HG03066 (cell line): Measurements from ENCODE around the gene ZSCAN5B.
"Not testable (repeated sequence)": the region's sequence is repeated elsewhere in the genome, so short reads cannot be mapped to it uniquely, and the experiment has no call there.

Experiments
- ATAC-seq: cut with Tn5 transposase; IDR thresholded peaks from one replicate; pipeline ENCODE4 v1.9.1; 2021; ENCODE audit warnings: low read depth; ENCODE audit not compliant: unreplicated experiment

The ZSCAN5B gene, protein sequence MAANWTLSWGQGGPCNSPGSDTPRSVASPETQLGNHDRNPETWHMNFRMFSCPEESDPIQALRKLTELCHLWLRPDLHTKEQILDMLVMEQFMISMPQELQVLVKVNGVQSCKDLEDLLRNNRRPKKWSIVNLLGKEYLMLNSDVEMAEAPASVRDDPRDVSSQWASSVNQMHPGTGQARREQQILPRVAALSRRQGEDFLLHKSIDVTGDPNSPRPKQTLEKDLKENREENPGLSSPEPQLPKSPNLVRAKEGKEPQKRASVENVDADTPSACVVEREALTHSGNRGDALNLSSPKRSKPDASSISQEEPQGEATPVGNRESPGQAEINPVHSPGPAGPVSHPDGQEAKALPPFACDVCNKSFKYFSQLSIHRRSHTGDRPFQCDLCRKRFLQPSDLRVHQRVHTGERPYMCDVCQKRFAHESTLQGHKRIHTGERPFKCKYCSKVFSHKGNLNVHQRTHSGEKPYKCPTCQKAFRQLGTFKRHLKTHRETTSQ

DNA sequence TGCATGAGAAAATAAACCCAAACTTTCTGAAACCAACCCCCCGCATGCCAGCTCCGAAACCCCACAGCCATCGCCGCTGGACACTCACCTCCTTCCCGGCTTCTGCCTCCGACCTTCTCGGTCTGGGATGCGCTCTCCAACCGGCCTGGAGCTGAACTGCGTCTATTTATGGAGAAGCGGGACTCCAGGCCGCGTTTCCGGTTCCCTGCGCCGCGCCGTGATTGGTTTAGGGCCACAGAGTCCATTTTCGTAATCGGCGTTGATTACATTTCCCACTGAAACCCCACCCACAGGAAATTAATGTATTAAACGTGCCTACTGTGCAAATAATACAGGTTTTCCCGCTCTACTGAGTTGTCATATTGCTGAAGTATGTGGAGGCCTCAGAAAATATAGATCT lies at the start of gene ZSCAN5B:
TSS of gene ZSCAN5B (minus strand) at position 138 of the 400 bp plus-strand sequence. CDS start 4,731 bp downstream, outside the sequence.
- not testable (repeated sequence) for ATAC-seq

DNA sequence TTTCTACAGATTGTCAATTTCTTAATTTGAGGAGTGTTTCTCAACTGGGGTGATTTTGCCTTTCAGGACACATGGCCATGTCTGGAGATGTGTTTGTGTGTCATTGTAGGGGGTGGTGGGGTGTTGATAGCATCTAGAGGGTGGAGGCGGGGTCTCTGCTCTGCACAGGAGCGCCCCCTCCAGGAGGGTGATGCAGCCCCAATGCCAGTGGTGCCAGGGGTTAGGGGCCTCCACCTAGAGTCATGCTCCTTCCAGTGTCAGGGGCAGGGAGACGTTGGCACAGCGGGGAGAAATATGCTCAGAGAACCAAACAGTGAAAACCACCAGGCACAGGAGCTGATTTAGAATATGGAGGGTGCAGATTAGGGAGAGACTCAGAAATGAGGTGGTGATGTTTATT lies 48.2 kb upstream of the ZSCAN5B start:
- ATAC-seq: not testable (repeated sequence)

DNA sequence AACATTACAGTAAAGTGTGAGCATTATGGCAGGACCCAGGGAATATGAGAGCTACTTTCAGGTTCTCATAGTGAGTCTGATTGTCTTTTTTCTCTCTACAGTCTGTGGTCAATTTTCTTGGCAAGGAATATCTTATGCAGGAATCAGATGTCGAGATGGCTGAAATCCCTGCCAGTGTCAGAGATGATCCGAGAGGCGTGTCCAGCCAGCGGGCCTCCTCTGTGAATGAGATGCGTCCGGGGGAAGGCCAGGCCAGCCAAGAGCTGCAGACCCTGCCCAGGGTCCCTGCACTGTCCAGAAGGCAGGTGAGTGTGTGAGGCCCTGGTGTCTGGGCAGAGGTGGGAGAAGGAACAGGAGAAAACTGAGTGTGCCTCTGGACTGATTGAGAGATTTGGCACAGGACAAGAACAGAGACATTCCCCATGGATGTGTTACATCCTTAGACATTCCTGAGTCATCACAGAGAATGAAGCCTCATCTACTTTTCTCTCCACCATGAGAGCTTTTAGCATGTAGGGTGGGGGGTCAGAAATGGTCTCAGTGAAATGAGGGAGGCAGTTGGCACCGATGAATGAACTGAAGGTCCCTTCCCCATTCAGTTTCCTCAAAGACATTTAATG lies 47.6 kb upstream of the ZSCAN5B start:
- ATAC-seq: no peak

DNA sequence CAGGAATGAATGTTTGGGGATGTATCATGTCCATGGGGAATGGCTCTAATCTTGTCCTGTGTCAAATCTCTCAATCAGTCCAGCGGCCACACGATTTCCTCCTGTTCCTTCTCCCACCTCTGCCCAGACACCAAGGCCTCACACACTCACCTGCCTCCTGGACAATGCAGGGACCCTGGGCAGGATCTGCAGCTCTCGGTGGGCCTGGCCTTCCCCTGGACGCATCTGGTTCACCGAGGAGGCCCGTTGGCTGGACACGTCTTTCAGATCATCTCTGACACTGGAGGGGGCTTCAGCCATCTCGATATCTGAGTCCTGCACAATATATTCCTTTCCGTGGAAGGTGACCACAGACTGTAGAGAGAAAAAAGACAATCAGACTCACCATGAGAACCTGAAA lies 25.9 kb upstream of the ZSCAN5B start:
- ATAC-seq: no peak

DNA sequence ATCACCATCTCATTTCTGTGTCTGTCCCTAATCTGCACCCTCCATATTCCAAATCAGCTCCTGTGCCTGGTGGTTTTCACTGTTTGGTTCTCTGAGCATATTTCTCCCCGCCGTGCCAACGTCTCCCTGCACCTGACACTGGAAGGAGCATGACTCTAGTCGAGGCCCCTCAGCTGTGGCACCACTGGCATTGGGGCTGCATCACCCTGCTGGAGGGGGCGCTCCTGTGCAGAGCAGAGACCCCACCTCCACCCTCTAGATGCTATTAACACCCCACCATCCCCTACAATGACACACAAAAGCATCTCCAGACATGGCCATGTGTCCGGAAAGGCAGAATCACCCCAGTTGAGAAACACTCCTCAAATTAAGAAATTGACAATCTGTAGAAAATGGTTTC lies 25.3 kb upstream of the ZSCAN5B start:
- no peak for ATAC-seq

DNA sequence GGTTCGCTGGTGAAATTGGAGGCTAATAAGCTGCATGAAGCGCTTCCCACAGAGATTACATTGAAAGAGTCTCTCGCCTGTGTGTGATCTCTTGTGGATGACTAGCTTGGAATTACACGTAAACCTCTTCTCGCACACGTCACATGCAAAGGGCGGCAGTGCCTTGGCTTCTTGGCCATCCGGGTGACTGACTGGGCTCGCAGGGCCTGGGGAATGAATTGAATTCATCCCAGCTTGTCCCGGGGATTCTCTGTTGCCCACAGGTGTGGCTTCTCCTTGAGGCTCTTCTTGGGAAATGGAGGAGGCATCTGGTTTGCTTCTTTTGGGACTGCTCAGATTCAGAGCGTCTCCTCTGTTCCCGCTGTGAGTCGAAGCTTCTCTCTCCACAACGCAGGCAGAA lies 24.3 kb upstream of the ZSCAN5B start:
- ATAC-seq: no peak

DNA sequence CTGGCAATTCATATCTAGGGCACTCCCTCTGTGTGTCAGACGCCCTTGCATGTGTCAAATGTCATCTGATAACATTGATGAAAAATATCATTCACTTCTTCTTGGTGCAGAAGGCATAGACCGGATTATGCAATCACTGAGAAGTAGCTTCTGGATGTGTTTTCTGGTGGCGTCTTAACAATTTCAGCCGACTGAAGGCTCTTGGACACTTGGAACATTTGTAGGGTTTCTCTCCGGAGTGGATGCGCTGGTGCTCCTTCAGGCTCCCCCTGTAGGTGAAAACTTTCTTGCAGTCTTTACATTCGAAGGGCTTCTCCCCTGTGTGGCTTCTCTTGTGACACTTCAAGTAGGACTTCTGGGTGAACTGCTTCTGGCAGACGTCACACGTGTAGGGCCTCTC lies 23.9 kb upstream of the ZSCAN5B start:
- ATAC-seq: not testable (repeated sequence)

DNA sequence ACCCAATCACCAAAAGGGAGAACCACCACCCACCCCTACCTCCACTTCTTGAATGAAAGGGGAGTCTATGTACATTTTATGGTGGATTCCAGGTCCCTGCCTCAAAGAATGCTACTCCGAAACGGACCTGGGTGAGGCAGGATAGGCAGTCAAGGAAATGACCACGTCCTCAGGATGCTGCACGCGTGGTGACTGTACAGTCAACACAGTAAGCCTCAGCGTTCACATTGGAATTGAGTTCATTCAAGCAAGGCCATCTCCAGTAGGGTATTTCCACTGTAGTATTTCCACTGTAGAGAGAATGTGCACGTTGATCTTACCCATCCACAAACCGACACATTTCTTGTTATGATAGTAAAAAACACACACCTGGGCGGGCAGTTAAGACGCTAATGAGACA lies 21.4 kb upstream of the ZSCAN5B start:
- ATAC-seq: no peak

DNA sequence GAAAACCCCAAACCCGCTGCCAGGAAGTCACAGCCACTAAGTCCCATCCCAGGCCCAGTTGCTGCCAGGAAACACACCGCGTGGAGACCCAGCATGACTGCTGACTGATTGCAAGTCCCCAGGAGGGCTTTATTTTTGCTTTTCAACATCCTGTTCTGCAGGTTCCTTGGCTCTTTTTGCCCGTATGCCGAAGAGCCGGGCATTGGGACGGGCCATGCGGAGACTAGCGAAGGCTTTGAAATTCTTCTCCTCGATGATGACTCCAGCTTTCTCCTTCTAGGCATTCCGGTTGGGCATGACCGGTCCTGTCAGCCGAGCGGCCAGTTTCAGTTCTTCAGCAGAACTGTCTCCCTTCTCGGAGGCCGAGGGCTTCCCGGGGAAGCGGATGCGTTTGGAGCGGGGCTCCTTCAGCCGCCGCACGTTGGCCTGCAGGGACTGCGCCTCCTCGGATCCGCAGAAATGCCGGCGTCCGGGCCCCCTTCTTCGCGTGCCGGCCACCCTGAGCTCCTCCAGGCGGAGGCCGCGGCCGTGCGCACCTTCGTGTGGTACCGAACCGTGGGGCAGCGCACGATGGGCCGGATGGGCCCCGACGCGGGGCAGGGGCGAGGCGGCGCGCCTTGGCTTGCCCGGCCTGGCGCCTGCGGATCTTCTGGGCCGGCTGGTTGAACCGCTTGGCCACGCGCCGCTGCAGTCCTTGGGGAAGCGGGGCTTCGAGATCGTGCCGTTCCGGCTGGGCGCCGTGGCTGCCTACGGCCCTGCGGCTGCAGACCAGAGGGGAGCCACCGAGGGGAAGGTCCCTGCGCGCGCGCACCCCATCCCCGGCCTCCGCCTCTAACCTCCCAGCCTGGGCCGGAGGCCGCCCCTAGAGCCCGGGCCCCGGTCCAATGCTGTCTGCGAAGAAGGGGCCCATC lies 19.7 kb upstream of the ZSCAN5B start:
- ATAC-seq: no peak

DNA sequence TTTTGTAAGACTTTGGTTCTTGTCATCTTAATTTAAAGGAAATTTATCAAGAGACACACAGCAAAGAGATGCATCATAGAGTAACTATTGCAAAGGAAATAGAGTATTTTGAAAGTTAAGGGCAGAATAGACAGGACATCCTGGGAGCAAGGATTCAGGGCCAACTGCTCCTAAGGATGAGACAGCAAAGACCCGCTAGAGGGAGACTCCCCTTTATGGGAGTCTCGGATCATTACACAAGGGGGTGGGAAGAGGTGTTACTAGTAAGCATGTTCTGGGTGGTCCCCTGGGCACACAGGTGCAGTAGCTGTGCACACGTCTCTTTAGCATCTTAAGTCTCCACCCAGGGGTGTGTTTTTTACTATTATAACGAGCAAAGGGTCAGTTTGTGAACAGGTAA lies 14.1 kb upstream of the ZSCAN5B start:
- no peak for ATAC-seq

DNA sequence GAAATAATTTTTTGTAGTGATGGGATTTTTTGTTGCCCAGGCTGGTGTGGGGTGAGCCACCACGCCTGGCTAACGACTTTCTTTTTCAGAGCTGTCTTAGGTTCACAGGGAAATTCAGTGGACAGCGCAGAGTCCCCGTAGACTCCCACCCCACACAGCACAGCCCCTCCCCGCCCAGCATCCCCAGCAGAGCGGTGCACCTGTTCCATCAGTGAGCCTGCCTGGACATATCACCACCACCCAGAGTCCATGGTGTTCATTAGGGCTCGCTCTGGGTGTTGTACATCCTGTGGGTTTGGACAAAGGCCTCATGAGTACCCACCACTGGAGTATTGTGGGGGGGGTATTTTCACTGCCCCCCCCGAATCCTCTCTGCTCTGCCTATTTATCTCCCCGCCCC lies 12.5 kb upstream of the ZSCAN5B start:
- ATAC-seq: not testable (repeated sequence)

DNA sequence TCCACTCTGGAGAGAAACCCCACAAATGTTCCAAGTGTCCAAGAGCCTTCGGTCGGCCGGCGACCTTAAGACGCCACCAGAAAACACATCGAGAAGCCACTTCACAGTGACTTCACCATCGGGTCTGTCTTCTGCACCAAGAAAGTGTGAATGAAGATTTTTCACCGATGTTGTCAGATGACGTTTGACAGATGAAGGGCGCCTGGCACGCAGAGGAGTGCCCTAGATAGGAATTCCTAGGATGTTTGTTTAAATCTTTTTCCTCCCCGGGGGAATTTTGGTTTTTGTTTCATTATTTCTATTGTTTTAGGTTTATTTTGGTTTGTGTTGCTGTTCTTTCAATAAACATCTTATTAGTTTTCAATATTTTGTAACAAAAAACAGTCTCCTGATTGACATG lies 11.5 kb upstream of the ZSCAN5B start:
- ATAC-seq: no peak

DNA sequence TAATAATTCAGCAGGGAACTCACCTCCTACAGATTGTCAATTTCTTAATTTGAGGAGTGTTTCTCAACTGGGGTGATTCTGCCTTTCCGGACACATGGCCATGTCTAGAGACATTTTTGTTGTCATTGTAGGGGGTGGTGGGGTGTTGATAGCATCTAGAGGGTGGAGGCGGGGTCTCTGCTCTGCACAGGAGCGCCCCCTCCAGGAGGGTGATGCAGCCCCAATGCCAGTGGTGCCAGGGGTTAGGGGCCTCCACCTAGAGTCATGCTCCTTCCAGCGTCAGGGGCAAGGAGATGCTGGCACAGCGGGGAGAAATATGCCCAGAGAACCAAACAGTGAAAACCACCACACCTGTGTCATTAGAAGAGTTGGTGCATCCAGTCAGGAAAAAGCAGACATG lies 10.0 kb upstream of the ZSCAN5B start:
- not testable (repeated sequence) for ATAC-seq

DNA sequence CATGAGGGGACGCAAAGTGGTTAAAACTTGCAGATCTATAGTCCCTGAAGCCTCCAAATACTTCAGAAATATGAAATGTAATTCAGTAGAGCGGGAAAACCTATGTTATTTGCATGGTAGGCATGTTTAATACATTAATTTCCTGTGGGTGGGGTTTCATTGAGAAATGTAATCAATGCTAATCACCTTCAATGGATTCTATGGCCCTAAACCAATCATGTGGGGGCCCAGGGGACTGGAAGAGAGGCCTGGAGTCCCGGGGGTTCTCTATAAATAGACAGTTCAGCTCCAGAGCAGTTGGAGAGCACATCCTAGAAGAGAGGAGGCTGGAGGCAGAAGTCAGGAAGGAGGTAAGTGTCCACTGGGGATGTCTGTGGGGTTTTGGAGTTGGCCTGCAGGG lies 4.4 kb upstream of the ZSCAN5B start, which contains the start of gene ZSCAN5C:
TSS of gene ZSCAN5C (plus strand) at position 301 of the 400 bp plus-strand sequence. CDS start 3,641 bp downstream, outside the sequence.
- ATAC-seq: no peak

DNA sequence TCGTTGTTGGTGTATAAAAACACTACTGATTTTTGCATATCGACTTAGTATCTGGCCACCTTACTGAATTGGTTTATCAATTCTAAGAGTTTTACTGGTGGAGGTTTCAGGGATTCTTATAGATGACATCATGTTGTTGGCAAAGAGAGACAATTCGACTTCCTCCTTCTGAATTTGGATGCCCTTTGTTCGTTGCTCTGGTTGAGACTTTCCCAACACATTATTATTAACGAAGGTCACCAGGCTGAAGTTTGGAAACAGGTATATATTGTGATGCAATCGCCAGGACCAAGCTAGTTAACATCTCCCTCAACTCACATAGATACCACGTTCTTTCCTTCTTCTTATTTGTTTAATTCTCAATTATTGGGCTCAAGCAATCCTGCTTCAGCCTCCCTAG lies 2.1 kb upstream of the ZSCAN5B start:
- ATAC-seq: no peak

DNA sequence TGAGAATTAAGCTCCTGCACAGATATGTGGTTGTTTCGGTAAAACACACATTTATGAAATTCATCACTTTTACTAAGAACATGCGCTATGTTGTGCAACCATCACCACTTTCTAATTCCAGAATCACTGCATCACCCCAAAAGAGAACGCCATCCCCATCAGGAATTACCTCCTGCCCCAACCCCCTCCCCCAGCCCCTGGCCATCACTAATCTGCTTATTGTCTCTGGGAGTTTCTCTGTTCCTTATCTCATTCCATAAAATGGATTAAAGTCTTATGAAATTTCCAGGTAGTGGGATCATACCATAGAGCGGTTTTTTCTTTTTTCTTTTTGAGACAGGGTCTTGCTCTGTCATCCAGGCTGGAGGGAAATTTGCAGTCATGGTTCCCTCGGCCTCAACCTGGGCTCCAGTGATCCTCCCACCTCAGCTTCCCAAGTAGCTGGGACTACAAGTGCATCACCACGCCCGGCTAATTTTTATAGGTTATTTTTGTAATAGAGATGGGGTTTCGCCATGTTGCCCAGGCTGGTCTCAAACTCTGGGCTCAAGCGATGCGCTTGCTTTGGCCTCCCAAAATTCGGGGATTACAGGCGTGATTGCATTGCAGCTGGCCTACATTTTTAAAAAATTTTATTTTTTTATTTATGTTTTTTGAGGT lies 3.5 kb downstream of the ZSCAN5B start:
- no peak for ATAC-seq

DNA sequence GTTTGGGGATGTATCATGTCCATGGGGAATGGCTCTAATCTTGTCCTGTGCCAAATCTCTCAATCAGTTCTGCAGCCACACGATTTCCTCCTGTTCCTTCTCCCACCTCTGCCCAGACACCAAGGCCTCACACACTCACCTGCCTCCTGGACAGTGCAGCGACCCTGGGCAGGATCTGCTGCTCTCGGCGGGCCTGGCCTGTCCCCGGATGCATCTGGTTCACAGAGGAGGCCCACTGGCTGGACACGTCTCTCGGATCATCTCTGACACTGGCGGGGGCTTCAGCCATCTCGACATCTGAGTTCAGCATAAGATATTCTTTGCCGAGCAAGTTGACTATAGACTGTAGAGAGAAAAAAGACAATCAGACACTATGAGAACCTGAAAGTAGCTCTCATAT lies 5.9 kb downstream of the ZSCAN5B start:
- ATAC-seq: no peak

DNA sequence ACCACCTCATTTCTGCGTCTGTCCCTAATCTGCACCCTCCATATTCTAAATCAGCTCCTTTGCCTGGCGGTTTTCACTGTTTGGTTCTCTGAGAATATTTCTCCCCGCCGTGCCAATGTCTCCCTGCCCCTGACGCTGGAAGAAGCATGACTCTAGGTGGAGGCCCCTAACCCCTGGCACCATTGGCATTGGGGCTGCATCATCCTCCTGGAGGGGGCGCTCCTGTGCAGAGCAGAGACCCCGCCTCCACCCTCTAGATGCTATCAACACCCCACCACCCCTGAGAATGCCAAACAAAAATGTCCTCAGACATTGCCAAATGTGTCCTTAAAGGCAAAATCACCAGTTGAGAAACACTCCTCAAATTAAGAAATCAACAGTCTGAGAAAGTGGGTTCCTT lies 6.5 kb downstream of the ZSCAN5B start:
- ATAC-seq: no peak

DNA sequence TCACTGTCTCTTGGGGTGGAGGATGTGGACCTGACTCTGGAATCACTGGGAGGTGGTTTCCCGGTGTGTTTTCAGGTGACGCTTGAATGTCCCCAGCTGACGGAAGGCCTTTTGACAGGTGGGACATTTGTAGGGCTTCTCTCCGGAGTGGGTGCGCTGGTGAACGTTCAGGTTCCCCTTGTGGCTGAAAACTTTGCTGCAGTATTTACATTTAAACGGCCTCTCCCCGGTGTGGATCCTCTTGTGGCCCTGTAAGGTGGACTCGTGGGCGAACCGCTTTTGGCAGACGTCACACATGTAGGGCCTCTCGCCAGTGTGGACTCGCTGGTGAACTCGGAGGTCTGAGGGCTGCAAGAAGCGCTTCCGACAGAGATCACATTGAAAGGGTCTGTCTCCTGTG lies 7.8 kb downstream of the ZSCAN5B start:
- no peak for ATAC-seq

DNA sequence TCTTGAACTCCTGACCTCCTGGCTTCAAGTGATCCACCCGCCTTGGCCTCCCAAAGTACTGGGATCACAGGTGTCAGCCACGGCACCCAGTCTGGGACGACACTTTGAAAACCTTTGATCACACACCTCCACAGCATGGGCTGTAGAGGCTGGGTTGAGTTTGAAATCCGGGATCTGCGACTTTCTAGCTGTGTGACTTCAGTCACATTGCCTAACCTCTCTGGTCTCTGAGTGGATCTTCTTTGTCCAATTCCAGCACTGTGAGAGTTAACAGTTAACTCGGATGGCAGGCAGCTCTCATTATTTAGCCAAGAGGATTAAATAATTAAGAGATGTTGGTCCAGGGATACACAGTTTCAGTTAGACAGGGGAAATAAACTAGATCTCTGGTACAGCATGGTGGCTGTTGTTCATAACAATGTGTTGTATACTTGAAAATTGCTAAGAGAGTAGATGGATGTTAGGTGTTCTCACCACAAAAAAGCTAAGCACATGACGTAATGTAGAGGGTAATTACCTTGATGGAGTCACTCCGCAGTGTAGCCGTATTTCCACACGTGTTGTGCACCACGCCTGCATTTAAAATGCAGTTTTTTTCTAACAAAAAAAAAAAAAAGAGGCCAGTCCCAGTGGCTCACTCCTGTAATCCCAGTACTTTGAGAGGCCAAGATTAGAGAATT lies 19.9 kb downstream of the ZSCAN5B start:
- ATAC-seq: no peak
